Activated CD8-positive, alpha-beta memory T cell treated with anti-CD3 and anti-CD28 coated beads for 48 hours (primary cell): ENCODE results near the gene RFX5.

Experiments used
- DNase-seq, 3 experiments: peaks; one replicate each; pipeline ENCODE4 v3.0.0-alpha.2; 2020; ENCODE audit warnings: low read depth in 2 of 3, low spot score in 2 of 3

Gene RFX5

GRCh38 chr1:151325231-151325630 is 21.8 kb downstream of the RFX5 start:
- no peak for DNase-seq

DNA sequence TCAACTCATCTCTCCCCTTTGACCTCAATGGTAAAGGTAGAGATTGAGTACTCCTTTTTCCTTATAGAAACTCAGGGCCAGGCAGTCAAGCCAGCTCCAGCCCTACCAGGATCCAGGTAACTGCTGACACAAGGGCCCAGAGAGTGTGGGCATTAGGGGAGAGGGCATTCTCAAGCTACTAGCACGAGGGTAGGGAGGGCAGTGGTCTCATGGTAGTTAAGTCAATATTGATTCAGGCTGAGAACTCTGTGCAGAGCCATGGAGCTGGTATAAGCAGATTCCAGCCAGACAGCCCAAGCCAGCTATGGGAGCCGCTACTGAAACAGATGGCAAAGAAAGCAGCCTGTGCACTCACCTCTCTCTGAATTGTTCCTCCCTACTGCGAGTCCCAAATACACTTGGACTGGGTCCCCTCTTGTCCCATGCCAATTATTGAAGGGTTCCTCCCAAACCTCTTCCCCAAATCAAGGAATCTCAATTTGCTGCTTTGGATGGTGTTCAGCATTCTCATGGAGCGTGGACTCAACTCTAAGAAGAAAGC is 22.6 kb downstream of the RFX5 start:
- no peak for DNase-seq

- DNase-seq = no peak
These were observed 28.1 kb downstream of the RFX5 start for GRCh38 chr1:151318975-151319374.

- DNase-seq = no peak
These were observed 31.4 kb downstream of the RFX5 start for GRCh38 chr1:151315565-151316235.

GRCh38 chr1:151314137-151314875 is 32.7 kb downstream of the RFX5 start:
- DNase-seq = no peak

- no peak for DNase-seq
These were observed 33.6 kb downstream of the RFX5 start for GRCh38 chr1:151313501-151313900.

DNA sequence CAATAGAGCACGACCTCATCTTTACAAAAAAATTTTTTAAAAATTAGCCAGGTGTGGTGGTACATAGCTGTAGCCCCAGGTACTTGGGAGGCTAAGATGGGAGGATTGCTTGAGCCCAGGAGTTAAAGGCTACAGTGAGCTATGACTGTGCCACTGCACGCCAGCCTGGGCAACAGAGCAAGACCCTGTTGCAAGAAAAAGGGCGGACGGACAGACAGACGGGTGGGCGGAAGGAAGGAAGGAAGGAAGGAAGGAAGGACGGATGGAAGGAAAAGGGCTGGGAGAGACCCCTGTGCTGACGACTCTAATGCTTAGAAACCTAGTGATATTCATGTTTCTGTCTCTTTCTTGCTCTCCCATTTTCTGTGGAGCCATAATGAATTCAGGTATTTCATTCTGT is 34.2 kb downstream of the RFX5 start:
- DNase-seq = no peak

DNA sequence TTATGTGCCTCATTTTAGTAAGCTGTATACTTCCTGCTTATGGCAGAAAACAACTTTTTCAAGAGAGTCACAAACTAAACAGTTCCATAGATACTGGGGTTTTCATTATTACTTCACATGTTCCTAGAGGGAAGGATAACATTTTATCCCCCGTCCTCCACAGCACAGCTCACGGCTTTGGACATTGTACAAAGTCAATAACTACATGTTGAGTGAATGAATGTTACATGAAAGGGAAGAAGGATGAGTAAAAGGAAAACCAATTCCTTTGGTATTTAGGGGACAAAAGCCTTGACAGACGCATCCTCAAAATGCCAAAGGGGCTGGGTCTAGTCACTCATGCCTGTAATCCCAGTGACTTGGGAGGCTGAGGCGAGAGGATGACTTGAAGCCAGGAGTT is 34.6 kb downstream of the RFX5 start:
- no peak for DNase-seq

GRCh38 chr1:151311589-151312331 is 35.3 kb downstream of the RFX5 start:
- peak in 2 of 3 experiments; percentile 42 to 67 for DNase-seq

DNA sequence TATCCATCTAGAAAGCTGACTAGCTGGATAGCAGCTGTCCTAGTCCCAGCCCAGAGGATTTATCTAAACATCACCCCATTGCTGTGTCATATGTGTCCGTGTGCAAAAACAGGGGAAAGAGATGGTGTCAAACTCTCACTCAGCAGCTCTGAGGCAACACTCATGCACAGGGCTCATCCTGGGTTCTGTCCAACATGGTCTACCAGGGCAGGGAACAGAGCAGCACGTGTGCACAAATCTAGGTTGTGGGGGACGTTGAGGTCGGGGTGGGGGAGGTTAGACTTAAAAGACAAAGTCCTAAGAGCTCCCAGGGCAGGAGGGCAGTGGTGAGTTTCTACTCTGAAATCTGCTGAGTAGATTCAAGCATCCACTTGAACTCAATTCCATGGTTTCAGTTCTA is 36.0 kb downstream of the RFX5 start:
- no peak for DNase-seq

- DNase-seq = no peak
These were observed 37.2 kb downstream of the RFX5 start for GRCh38 chr1:151309811-151310323.

DNA sequence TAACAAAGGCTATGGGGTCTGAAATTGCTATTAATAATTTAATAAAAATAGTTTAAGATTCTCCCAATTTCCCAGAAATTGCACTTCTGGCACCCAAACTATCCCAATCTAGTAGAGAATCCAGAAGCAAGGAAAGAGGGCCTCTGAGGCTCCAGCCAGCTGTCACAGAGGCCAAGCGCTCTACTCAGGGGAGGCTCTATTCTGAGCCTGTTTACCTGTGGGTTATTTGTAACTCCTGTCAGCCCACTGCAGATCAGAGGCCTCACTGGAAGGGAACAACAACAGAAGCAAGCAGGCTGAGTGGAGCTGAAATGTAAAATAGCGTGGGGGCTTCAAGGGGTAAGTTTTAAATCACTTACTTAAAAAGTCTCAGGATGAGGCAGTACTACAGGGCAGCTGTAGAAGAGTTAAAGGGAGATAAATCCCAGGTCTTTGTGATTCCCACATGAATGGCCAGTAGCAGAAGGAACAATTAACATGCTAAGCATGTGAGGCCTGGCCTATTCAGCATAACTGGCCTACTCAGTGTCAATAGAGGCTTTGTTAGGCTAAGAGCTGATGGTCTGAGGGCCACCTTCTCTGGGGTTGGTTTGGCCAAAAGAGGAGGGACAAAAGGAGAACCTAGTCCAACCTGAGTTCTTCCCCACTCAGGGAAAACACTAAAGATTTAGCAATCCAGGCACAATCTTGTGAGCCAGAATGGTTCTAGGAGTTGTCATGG is 52.1 kb downstream of the RFX5 start:
- DNase-seq = no peak

GRCh38 chr1:151293093-151293492 is 54.0 kb downstream of the RFX5 start:
- no peak for DNase-seq

DNA sequence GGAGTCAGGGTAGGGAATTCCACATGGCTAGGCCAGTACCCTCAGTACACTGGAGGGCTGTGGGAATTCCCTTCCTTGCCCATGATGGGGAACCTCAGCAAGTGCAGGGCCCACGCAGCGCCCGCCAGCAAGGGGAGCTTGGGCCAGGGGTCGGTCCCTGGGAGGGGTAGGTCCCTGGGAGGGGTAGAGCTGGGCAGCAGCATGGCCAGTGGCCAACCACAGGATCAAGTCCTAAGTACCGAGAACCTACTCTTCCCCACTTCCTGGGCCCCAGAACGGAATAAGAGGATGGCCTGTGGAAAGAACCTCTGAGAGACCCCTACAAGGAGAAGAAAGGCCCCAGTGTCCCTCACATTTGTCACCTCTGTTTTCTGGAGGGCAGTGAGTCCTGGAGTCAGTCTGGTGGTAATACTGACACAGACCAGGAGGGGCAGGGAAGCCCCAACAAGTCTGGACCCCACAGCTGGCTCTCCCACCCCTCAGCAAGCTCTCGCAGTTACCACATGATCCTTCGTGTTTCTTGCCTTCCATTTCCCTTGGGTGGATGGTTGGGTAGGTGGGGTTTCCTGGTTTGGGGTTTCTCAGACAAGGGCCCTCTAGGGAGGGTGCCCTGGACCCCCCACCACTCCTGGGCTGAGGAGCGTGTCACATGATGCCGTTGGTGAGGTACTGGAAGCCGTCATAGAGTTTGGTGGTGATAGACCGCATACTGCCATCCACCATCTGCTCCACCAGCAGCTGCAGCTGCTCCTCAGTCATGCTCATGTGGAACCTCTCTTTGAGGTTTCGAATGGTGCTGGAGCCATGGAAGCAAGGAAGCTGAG is 54.6 kb downstream of the RFX5 start:
- DNase-seq = no peak

GRCh38 chr1:151290709-151291303 is 56.2 kb downstream of the RFX5 start:
- DNase-seq = no peak
